B cell (primary cell): ENCODE data around the gene ATXN7L3. TPM values are rescaled to one million over a fixed set of nuclear protein-coding genes. Genes with fewer than 3 reads are reported as not detected.

Experiments
- ATAC-seq: fragments of 200-7000 bp; cut with Tn5 transposase; one replicate; pipeline ENCODE4 v1.10.0; 2021; ENCODE audit warnings: low read depth, mild to moderate bottlenecking, moderate number of reproducible peaks, moderate library complexity
- CTCF ChIA-PET: fragments of 350-600 bp; sonication (Branson Sonifier 250); formaldehyde crosslinking; loops from one replicate; lab custom pipeline; 2021; ENCODE audit warnings: antibody characterized with exemption, inconsistent platforms; lab: Charles Lee
- POLR2A ChIA-PET: fragments of 350-600 bp; sonication (Branson Sonifier 250); formaldehyde crosslinking; loops from one replicate; lab custom pipeline; 2021; ENCODE audit warnings: antibody characterized with exemption; lab: Charles Lee
- DNase-seq: peaks from one replicate; pipeline ENCODE4 v3.0.0; 2013
- H2AFZ ChIP-seq: 2 replicates; pipeline ENCODE4 v1.6.1; 2012; ENCODE audit warnings: mild to moderate bottlenecking, low read depth, low read length; ENCODE audit not compliant: insufficient read depth, poor library complexity, severe bottlenecking
- H3K27ac ChIP-seq, 2 donors: 1 replicate in 1 of 2; 2 replicates in 1 of 2; pipeline ENCODE4 v1.5.1; 2012 to 2013; ENCODE audit warnings: low read length in 2 of 2, mild to moderate bottlenecking in 2 of 2, moderate library complexity in 1 of 2
- H3K27me3 ChIP-seq, 4 experiments: fragments of 200-600 bp in 1 of 4; sonication (generic) in 1 of 4; replicated peaks in 1 of 4; 1 replicate in 2 of 4; 2 replicates in 2 of 4; pipeline versions ENCODE4 v1.6.1 to v1.7.0; 2013 to 2016; ENCODE audit warnings: low read length in 3 of 4, mild to moderate bottlenecking in 2 of 4, mixed read lengths in 1 of 4, moderate library complexity in 1 of 4; ENCODE audit not compliant: insufficient read depth in 4 of 4, control insufficient read depth in 3 of 4; ENCODE audit errors: control extremely low read depth in 1 of 4
- H3K36me3 ChIP-seq, 2 experiments: replicated peaks in 1 of 2; 1 replicate in 1 of 2; 2 replicates in 1 of 2; pipeline versions ENCODE4 v1.6.1 to v1.7.1; 2013; ENCODE audit warnings: low read length in 1 of 2; ENCODE audit not compliant: insufficient read depth in 2 of 2, control insufficient read depth in 1 of 2; ENCODE audit errors: control extremely low read depth in 1 of 2, extremely low read depth in 1 of 2
- H3K4me1 ChIP-seq, 2 donors: fragments of 200-600 bp in 1 of 2; sonication (generic) in 1 of 2; 1 replicate in 1 of 2; 2 replicates in 1 of 2; pipeline versions ENCODE4 v1.5.1 to v1.6.1; 2013 to 2017; ENCODE audit warnings: low read length in 2 of 2; ENCODE audit not compliant: control insufficient read depth in 2 of 2, insufficient read depth in 2 of 2
- H3K4me2 ChIP-seq: replicated peaks from 2 replicates; pipeline ENCODE3; 2012; ENCODE audit warnings: mild to moderate bottlenecking, low read depth, low read length; ENCODE audit not compliant: poor library complexity, severe bottlenecking
- H3K4me3 ChIP-seq, 5 experiments: fragments of 200-600 bp in 1 of 5; sonication (generic) in 1 of 5; 1 replicate in 3 of 5; 2 replicates in 2 of 5; pipeline versions ENCODE4 v1.5.1 to v1.7.0; 2011 to 2016; ENCODE audit warnings: low read length in 4 of 5, mild to moderate bottlenecking in 4 of 5, low read depth in 2 of 5, control low read depth in 1 of 5, moderate library complexity in 1 of 5; ENCODE audit not compliant: insufficient read depth in 1 of 5; ENCODE audit errors: control extremely low read depth in 1 of 5, extremely low read depth in 1 of 5
- H3K79me2 ChIP-seq: fragments of 200-600 bp; sonication (generic); one replicate; pipeline ENCODE4 v1.6.0; 2016; ENCODE audit warnings: low read length; ENCODE audit not compliant: control insufficient read depth, insufficient read depth
- H3K9ac ChIP-seq: fragments of 200-600 bp; sonication (generic); 2 replicates; pipeline ENCODE4 v1.6.1; 2017; ENCODE audit warnings: mild to moderate bottlenecking, low read length, moderate library complexity
- H3K9me3 ChIP-seq, 3 donors: one replicate each; pipeline versions ENCODE4 v1.6.1 to v1.7.1; 2013; ENCODE audit warnings: low read length in 2 of 3; ENCODE audit not compliant: control insufficient read depth in 2 of 3, insufficient read depth in 1 of 3; ENCODE audit errors: control extremely low read depth in 1 of 3
- H4K20me1 ChIP-seq: 2 replicates; pipeline ENCODE4 v1.6.0; 2012; ENCODE audit warnings: mild to moderate bottlenecking, low read length; ENCODE audit not compliant: insufficient read depth, control insufficient read depth, poor library complexity, severe bottlenecking
- H3K27ac Mint-ChIP-seq: one replicate; pipeline ENCODE4 v1.8.0; 2021; ENCODE audit warnings: mixed read lengths
- H3K27me3 Mint-ChIP-seq: one replicate; pipeline ENCODE4 v1.8.0; 2021; ENCODE audit warnings: mixed read lengths
- H3K4me1 Mint-ChIP-seq: one replicate; pipeline ENCODE4 v1.8.0; 2021; ENCODE audit warnings: mixed read lengths
- H3K4me3 Mint-ChIP-seq: one replicate; pipeline ENCODE4 v1.8.0; 2021; ENCODE audit warnings: mixed read lengths
- H3K9me3 Mint-ChIP-seq: one replicate; pipeline ENCODE4 v1.8.0; 2022; ENCODE audit warnings: mixed read lengths; ENCODE audit not compliant: insufficient read depth
- EZH2 ChIP-seq: IDR thresholded peaks from 2 replicates; pipeline ENCODE4 v1.6.1; 2012; ENCODE audit warnings: borderline replicate concordance, low read depth, mild to moderate bottlenecking, moderate library complexity, low read length; ENCODE audit not compliant: insufficient read depth, poor library complexity, severe bottlenecking
- WGBS: methylation state at CpG from one replicate; pipeline ENCODE4 v1.1.5; 2013; ENCODE audit warnings: missing lambda C conversion rate; ENCODE audit not compliant: insufficient coverage; 5-methylcytosine and 5-hydroxymethylcytosine counted together
- intact Hi-C: fragments of 100-400 bp; cut with micrococcal nuclease; formaldehyde crosslinking; loops from one replicate; pipeline ENCODE4 v1.10.0; 2022
- polyA plus RNA-seq: library from polyadenylated mRNA; depleted of rRNA; stranded (reverse); fragments of >200 nt; gene quantifications from 2 replicates; pipeline ENCODE4 v1.2.3, GENCODE V29; 2012
- total RNA-seq, 2 donors: library from RNA; stranded (reverse); fragments of 120-200 nt in 1 of 2; gene quantifications; 1 replicate in 1 of 2; 2 replicates in 1 of 2; pipeline versions ENCODE4 v1.2.3 to v1.2.4, GENCODE V29; 2013 to 2022
- TF ChIP-seq, protein P1 (sequence below): fragments of 200-600 bp; IDR thresholded peaks from one replicate; pipeline ENCODE4 v1.8.0; 2022; ENCODE audit warnings: antibody characterized with exemption, mild to moderate bottlenecking

ATXN7L3 gene
- total and polyA plus RNA-seq, 2 donors (not counting 1 experiment from before 2014, with no cell fraction given): 63.6 to 107 TPM

DNA sequence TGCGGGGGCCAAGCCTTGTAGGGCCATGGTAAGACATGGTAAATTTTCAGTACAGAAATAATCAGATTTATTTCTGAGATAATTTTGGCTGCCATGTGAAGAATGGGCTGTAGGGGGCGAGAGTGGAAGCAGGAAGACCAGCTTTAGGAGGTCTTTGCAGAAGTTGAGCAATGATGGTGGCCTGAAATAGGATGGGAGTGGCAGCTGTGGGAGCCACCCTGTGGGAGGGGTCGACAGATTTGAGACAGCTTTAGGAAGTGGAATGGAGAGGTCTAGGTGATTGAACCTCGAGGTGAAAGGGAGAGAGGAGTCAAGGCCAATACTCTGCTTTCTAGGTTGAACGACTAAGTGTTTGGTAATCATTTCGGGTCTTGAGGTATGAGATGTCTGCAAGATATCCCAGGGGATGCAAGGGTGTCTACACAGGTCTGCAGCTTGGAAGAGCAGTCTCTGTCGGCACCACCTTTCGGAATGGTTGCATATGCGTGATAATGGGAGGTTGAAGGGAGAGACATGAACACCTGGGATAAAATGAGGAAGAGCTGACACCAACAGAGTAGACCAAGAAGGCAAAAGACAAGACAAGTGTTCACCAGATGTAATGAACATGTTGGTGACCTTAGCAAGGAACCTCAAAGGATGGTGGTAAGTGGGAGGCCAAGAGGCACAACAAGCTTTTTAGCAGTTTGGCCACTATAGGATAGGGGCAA lies 4.2 kb upstream of the ATXN7L3 start:
- WGBS: 49% methylated on average over 9 of the region's 9 CpGs
- Histone ChIP-seq H3K36me3 (peaks cover 0 to 27% of the 10 kb centered on the region in 2 experiments), H3K9ac (no peak overlapping the region), H3K4me1 (peaks cover 18 to 26% of the 10 kb centered on the region in 2 donors), H3K4me3 (no peak overlapping the region), H4K20me1 (peaks cover 15% of the 10 kb centered on the region), H3K27ac (peak overlapping the region in 1 of 2 donors; percentile 6), H3K4me2 (peak overlapping the region; percentile 3), H2AFZ (no peak overlapping the region), H3K79me2 (peaks cover 3% of the 10 kb centered on the region), H3K27me3 (no peaks in the 10 kb centered on the region), H3K9me3 (no peaks in the 10 kb centered on the region)
- Mint-ChIP-seq H3K4me3 (no peak overlapping the region), H3K27ac (peak overlapping the region; percentile 82), H3K27me3 (no peaks in the 10 kb centered on the region), H3K9me3 (no peaks in the 10 kb centered on the region), H3K4me1 (peaks cover 32% of the 10 kb centered on the region)
- intact Hi-C loops: no loop called here
- no peak for ATAC-seq
- no peak for TF ChIP-seq EZH2
- TF ChIP-seq, protein P1, sequence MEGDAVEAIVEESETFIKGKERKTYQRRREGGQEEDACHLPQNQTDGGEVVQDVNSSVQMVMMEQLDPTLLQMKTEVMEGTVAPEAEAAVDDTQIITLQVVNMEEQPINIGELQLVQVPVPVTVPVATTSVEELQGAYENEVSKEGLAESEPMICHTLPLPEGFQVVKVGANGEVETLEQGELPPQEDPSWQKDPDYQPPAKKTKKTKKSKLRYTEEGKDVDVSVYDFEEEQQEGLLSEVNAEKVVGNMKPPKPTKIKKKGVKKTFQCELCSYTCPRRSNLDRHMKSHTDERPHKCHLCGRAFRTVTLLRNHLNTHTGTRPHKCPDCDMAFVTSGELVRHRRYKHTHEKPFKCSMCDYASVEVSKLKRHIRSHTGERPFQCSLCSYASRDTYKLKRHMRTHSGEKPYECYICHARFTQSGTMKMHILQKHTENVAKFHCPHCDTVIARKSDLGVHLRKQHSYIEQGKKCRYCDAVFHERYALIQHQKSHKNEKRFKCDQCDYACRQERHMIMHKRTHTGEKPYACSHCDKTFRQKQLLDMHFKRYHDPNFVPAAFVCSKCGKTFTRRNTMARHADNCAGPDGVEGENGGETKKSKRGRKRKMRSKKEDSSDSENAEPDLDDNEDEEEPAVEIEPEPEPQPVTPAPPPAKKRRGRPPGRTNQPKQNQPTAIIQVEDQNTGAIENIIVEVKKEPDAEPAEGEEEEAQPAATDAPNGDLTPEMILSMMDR: peak; percentile 79
- ChIA-PET CTCF (interaction anchor here (0.7 to 4.6 kb wide), 15 partner anchors 10 to 319 kb away, joined by 3 to 44 read pairs (median 7); partner anchors contain the start of genes FAM171A2, GRN, SLC25A39 and TMUB2), POLR2A (interaction anchor here (0.6 to 8.9 kb wide), 5 partner anchors 15 to 131 kb away, joined by 3 to 100 read pairs (median 3); partner anchors contain the start of genes TMUB2 and UBTF)
- DNase-seq: peak; percentile 69

DNA sequence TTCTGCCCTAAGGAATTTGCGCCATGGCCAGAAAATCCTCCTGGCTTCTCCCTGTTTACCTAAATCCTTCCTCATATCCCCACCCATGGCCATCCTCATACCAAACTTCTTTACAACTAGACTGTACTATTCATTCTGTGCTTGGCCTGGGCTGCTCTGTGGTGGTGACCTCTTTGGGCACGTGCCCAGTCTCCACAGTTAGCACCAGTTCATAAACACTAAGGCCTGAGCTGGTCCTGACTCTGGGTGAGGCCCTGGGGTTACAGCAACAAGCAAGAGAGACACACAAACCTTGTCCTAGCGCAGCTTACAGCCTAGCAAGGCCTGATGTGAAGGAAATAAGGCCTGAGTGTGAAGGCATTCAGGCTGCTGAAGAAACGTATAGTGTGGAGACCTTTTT lies 3.1 kb upstream of the ATXN7L3 start:
- Mint-ChIP-seq H3K4me3 (peak overlapping the region; percentile 19), H3K4me1 (peaks cover 40% of the 10 kb centered on the region), H3K27me3 (no peaks in the 10 kb centered on the region), H3K27ac (peak overlapping the region; percentile 57), H3K9me3 (no peaks in the 10 kb centered on the region)
- TF ChIP-seq, protein P1: no peak
- no peak for TF ChIP-seq EZH2
- Histone ChIP-seq H3K4me3 (no peak overlapping the region), H3K9me3 (no peaks in the 10 kb centered on the region), H3K36me3 (peaks cover 0 to 18% of the 10 kb centered on the region in 2 experiments), H3K27me3 (no peaks in the 10 kb centered on the region), H2AFZ (no peak overlapping the region), H3K9ac (no peak overlapping the region), H4K20me1 (peaks cover 18% of the 10 kb centered on the region), H3K4me2 (no peak overlapping the region), H3K4me1 (peaks cover 26 to 36% of the 10 kb centered on the region in 2 donors), H3K79me2 (peaks cover 14% of the 10 kb centered on the region), H3K27ac (no peak overlapping the region)
- ChIA-PET POLR2A (interaction anchor here (1.1 to 8.9 kb wide), 2 partner anchors 16 kb away, joined by 3 to 100 read pairs; partner anchors contain the start of genes TMUB2 and UBTF), CTCF (interaction anchor here (0.9 to 5.4 kb wide), 12 partner anchors 7 to 152 kb away, joined by 3 to 44 read pairs (median 8); partner anchors contain the start of genes GRN, SLC25A39, TMUB2 and UBTF)
- intact Hi-C loops: no loop called here
- ATAC-seq (no peak), DNase-seq (no peak)
- 96% methylated on average over 4 of the region's 4 CpGs for WGBS
